Activated CD8-positive, alpha-beta memory T cell treated with anti-CD3 and anti-CD28 coated beads, Interleukin-2, amount 10 ng/mL, durations not matched to agents 7 days and 5 days (primary cell): Measurements from ENCODE around the gene MTRR. TPM values are rescaled to one million over a fixed set of nuclear protein-coding genes. Genes with fewer than 3 reads are reported as not detected.
A peak's percentile ranks its signal among the peaks of the same experiment; 100 is the strongest.

Source experiments
- ATAC-seq: fragments of 150-1000 bp; cut with Tn5 transposase; one replicate; pipeline ENCODE4 v1.10.0; 2021; ENCODE audit warnings: moderate library complexity
- CTCF ChIA-PET: fragments of 350-600 bp; sonication (Branson Sonifier 250); formaldehyde crosslinking; loops from one replicate; lab custom pipeline; 2021; ENCODE audit warnings: antibody characterized with exemption; lab: Charles Lee
- DNase-seq: peaks from one replicate; pipeline ENCODE4 v3.0.0-alpha.2; 2020
- H3K27ac Mint-ChIP-seq: one replicate; pipeline ENCODE4 v1.8.0; 2021; ENCODE audit warnings: mild to moderate bottlenecking, mixed read lengths
- H3K27me3 Mint-ChIP-seq: one replicate; pipeline ENCODE4 v1.8.0; 2021; ENCODE audit warnings: mixed read lengths
- H3K36me3 Mint-ChIP-seq: one replicate; pipeline ENCODE4 v1.8.0; 2021; ENCODE audit warnings: mild to moderate bottlenecking, mixed read lengths
- H3K4me1 Mint-ChIP-seq: one replicate; pipeline ENCODE4 v1.8.0; 2021; ENCODE audit warnings: mixed read lengths
- H3K4me3 Mint-ChIP-seq: one replicate; pipeline ENCODE4 v1.8.0; 2021; ENCODE audit warnings: mild to moderate bottlenecking, moderate library complexity, mixed read lengths
- H3K9me3 Mint-ChIP-seq: one replicate; pipeline ENCODE4 v1.8.0; 2022; ENCODE audit warnings: low read depth, mixed read lengths
- total RNA-seq, 2 experiments: library from RNA; stranded (reverse); gene quantifications; one replicate each; pipeline ENCODE4 v1.2.3, GENCODE V29; 2021

The MTRR gene
- total RNA-seq, 2 experiments from 2014 or later = 46.9 to 62.4 TPM

DNA sequence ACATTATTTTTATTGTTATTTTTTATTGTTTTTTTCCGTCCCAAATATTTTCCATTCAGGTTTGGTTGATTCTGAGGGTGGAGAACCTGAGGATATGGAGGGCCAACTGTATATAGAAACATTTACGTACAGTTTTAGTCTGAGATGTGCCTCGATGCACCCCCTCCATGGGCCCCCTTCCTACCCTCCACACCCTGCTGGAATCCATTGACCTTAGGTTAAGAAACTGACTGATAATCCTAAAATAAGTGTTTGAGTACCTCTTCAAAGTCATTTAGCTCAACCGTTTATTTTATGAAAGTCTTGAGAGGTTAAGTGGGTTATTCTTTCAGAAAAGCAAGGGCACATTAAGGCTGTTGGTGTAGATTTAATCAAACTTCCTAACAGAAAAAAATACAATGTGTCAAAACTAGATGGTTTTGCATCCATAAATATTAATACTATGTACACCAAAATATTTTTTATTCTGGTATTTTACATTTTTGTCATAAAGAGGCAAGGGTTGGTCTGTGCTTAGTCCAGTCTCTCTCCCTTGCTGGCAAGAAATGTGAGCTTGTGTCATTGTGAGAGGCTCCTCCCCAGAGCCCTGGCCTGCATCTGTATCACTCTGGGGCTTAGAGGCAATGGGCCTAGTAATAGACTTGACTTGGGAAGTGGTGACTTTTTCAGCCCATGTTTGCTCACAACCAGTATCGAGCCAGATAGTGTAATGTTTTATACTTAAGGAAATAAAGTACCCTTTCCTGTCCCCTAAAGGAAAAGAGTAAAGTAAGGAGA, 15.7 kb downstream of the MTRR start:
- DNase-seq (no peak), ATAC-seq (no peak)
- H3K9me3 Mint-ChIP-seq = no peaks in the 10 kb centered on the region
- H3K27ac Mint-ChIP-seq = no peak overlapping the region
- CTCF ChIA-PET = interaction anchor here (4.8 kb wide), 1 partner anchor 12 kb away, joined by 69 read pairs; the partner anchor contains the start of genes FASTKD3 and MTRR
- H3K4me3 Mint-ChIP-seq = no peak overlapping the region
- H3K4me1 Mint-ChIP-seq = peaks cover 8% of the 10 kb centered on the region
- H3K27me3 Mint-ChIP-seq = no peaks in the 10 kb centered on the region
- H3K36me3 Mint-ChIP-seq = peaks cover 58% of the 10 kb centered on the region

DNA sequence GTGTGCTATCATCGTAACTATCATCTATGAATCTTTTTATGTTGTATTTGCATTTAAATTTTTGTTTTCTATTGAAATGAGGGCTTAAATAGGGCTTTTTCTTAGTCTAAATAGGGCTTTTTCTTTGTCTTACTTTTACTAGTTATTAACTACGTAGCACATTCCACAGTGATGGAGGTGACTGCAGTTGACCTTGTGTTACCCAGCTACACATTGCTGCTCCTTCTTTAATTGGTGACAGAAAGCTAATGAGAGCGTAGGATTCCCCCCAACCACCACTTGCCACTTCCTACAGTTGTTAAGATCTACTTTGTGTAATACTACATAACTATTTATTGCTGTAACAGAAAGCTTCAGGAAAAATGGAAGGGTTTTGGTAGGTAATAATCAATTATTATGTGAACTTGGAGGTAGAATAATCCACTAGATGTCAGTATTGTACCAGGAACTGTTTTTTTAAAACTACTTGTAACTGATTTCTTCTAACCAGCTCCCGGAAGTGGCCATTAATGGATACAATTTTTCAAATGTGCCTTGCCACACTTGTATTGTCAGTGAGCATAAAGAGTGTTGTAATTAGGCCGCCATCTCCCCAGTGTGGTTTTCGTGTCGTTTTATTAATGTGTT, 18.0 kb downstream of the MTRR start:
- Mint-ChIP-seq H3K9me3 (no peaks in the 10 kb centered on the region), H3K4me3 (no peak overlapping the region), H3K27me3 (no peaks in the 10 kb centered on the region), H3K36me3 (peaks cover 49% of the 10 kb centered on the region), H3K4me1 (peaks cover 6% of the 10 kb centered on the region), H3K27ac (no peak overlapping the region)
- CTCF ChIA-PET = interaction anchor here (0.8 to 4.8 kb wide), 9 partner anchors 13 to 1320 kb away, joined by 3 to 69 read pairs (median 5); partner anchors contain the start of genes FASTKD3 and MTRR
- DNase-seq (no peak), ATAC-seq (no peak)

DNA sequence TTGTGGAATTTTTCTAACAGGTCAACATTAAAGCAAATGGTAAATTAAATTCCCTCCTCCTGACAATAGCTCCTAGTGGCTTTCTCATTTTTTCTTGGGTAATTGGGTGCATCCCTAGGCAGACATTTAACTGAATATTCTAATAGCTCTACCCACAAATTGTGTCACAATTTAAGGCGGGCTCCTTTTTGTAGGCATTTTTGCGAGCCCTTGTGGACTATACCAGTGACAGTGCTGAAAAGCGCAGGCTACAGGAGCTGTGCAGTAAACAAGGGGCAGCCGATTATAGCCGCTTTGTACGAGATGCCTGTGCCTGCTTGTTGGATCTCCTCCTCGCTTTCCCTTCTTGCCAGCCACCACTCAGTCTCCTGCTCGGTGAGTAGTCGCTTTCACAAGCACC, 20.0 kb downstream of the MTRR start:
- Mint-ChIP-seq H3K9me3 (no peaks in the 10 kb centered on the region), H3K27ac (no peak overlapping the region), H3K36me3 (peaks cover 52% of the 10 kb centered on the region), H3K4me1 (peaks cover 9% of the 10 kb centered on the region), H3K27me3 (no peaks in the 10 kb centered on the region), H3K4me3 (no peak overlapping the region)
- DNase-seq (no peak), ATAC-seq (no peak)
- CTCF ChIA-PET = interaction anchor here (1.0 kb wide), 1 partner anchor 19 kb away, joined by 3 read pairs; no protein-coding TSS in a partner anchor

DNA sequence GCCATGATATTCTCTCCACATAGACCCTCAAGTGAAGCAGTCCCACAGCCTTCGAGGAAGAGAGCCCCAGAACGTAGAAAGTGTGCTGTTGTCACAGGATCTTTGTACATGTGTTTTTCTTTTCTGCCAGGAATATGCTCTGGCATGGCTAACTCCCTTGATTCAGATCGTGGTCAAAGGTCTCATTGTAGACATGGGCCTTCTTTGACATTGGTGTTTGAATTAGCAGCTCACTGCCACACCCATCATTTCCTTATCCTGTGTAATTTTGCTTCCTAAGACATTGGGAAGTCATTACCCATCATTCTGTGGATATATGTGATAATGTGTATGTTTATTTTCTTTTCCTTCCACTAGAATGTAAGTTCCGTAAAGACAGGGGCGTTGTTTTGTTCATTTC, 25.5 kb downstream of the MTRR start:
- ATAC-seq = no peak

DNA sequence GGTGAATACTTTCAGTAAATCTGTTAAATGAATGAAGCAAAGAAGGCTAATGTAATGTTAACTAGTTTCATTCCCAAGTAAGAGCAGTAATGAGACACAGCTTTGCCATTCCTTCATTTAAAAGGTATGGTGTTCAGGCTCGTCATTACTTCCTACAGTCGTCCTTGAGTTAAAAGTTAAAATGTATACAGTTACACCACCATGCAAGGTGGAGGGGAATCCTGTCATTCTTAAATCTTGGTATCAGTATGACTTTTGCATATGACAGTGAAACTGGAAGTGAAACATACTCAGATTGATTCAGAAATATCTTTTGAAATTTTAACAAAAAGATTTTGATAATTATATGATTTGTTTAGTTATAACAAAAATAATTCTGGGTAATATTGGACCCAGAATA, 25.9 kb downstream of the MTRR start:
- CTCF ChIA-PET = no interaction called here
- Mint-ChIP-seq H3K9me3 (no peaks in the 10 kb centered on the region), H3K27me3 (no peaks in the 10 kb centered on the region), H3K4me3 (no peak overlapping the region), H3K36me3 (peaks cover 67% of the 10 kb centered on the region), H3K4me1 (peaks cover 16% of the 10 kb centered on the region), H3K27ac (peak overlapping the region; percentile 34)
- DNase-seq (no peak), ATAC-seq (peak; percentile 80)

More for the DNA sequence above, 25.5 kb downstream of the MTRR start:
- peaks cover 68% of the 10 kb centered on the region for H3K36me3 Mint-ChIP-seq
- H3K27ac Mint-ChIP-seq = peak overlapping the region; percentile 34
- peaks cover 16% of the 10 kb centered on the region for H3K4me1 Mint-ChIP-seq
- no peaks in the 10 kb centered on the region for H3K27me3 Mint-ChIP-seq
- CTCF ChIA-PET = no interaction called here
- H3K9me3 Mint-ChIP-seq = no peaks in the 10 kb centered on the region
- DNase-seq = no peak
- H3K4me3 Mint-ChIP-seq = no peak overlapping the region

DNA sequence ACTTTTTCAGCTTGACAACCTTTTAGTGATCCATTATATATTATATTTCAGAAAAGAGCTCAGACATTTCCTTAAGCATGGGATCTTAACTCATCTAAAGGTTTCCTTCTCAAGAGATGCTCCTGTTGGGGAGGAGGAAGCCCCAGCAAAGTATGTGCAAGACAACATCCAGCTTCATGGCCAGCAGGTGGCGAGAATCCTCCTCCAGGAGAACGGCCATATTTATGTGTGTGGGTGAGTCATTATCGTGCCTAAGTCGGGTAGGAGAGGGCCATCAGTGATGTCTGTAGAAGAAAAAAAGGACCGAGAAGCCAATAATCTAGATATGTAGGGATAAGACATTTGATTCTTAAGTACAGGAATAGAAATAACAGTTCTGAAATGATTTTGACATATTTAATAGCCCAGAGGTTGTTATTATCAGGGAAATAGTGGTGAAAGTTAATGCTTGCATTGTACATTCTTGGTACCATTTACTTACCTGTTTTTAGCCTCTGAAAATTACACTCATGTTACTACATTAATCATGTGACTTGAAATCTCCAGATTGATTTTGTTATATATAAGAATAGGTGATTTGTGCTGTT, 28.2 kb downstream of the MTRR start:
- peaks cover 16% of the 10 kb centered on the region for H3K4me1 Mint-ChIP-seq
- no peak for DNase-seq

DNA sequence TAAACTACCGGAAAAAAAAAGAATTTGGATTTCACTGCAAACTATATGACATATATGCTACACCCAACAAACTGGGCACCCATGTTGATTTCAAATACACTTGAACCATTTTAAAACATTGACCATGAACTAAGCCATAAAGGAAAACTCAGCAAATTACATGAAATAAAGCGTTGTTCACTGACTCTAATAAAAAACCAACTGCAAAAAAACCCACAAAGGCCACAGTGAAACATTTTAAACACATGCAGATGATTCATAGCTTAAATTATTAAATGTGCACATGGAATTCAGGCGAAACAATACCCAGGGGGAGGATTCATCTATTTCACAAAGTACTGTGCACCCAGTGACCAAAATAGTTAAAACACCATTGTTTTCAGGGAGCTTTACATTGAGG, 33.3 kb downstream of the MTRR start:
- Mint-ChIP-seq H3K4me3 (no peak overlapping the region), H3K9me3 (peaks cover 2% of the 10 kb centered on the region), H3K36me3 (peaks cover 69% of the 10 kb centered on the region), H3K27me3 (no peaks in the 10 kb centered on the region), H3K27ac (no peak overlapping the region), H3K4me1 (peaks cover 8% of the 10 kb centered on the region)
- no peak for ATAC-seq
- no peak for DNase-seq
- CTCF ChIA-PET = no interaction called here

More for the DNA sequence above, 28.2 kb downstream of the MTRR start:
- CTCF ChIA-PET = no interaction called here
- no peaks in the 10 kb centered on the region for H3K9me3 Mint-ChIP-seq
- H3K27ac Mint-ChIP-seq = no peak overlapping the region
- H3K27me3 Mint-ChIP-seq = no peaks in the 10 kb centered on the region
- H3K36me3 Mint-ChIP-seq = peaks cover 69% of the 10 kb centered on the region
- ATAC-seq = no peak
- no peak overlapping the region for H3K4me3 Mint-ChIP-seq

DNA sequence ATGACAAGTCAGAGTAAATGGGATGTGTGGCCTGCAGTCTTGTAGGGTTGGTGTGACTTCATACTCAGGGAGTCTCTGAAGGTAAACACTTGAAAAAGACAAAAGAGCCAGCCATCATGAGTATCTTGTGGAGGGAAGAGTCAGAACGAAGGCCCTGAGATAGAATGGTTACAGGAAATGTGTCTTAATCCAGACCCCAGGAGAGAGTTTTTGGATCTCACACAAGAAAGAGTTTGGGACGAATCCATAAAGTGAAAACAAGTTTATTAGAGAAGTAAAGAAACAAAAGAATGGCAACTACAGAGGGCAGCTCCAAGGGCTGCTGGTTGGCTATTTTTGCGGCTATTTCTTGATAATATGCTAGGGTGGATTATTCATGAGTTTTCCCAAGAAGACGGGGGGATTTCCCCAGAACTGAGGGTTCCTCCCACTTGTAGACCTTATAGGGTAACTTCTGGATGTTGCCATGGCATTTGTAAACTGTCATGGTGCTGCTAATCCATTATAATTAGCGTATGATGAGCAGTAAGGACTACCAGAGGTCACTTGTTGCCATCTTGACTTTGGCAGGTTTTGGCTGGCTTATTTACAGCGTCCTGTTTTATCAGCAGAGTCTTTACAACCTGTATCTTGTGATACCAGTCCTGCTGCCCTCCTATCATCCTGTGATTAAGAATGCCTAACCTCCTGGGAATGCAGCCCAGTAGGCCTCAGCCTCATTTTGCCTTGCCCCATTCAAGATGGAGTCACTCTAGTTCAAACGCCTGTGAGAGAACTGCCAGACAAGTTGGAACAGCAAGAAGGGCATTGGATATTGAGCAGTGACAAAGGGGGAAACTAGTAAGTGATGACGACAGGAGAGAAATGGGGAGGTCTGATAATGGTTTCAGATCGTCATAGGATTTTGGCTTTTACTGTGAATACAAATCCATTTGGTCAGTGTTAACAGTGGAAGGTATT, 34.0 kb downstream of the MTRR start:
- ATAC-seq (no peak), DNase-seq (no peak)
- peaks cover 8% of the 10 kb centered on the region for H3K4me1 Mint-ChIP-seq
- no peak overlapping the region for H3K27ac Mint-ChIP-seq
- peaks cover 3% of the 10 kb centered on the region for H3K9me3 Mint-ChIP-seq
- peaks cover 72% of the 10 kb centered on the region for H3K36me3 Mint-ChIP-seq
- CTCF ChIA-PET = no interaction called here
- H3K27me3 Mint-ChIP-seq = no peaks in the 10 kb centered on the region
- H3K4me3 Mint-ChIP-seq = no peak overlapping the region

DNA sequence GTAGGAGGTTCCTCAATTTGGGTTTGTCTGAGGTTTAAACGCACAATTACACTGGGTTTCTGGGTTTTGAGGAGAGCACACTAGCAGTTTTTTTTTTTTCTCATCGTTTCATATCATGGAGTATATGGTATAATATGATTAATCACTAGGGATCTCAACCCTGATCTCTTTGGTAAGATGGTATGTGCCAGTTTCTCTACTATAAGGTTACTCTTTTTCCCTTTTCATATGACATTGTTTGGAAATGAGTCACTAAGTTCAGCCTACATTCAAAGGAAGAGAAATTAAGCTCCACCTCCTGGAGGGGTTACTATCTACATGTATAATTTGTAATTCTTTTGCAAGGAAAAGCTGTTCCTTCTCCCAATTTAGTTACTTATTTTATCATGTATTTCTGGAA, 35.2 kb downstream of the MTRR start:
- peak; percentile 58 for ATAC-seq

DNA sequence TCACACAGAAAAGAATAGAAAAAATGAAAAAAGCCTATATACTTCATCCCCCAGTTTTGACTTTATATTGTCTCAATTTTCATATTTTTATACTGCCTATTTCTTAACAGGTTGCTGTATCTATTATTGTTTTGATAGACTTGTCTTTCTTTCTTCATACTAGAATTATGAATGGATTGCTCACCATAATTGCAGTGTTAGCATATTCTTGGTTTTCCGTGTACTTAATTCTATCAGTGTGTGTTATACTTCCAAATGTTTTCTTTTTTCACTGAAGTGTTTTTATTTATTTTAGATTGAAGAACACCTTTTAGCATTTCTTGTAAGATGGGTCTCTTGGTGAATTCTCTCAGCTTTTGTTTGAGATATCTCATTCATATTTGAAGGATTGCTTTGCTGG, 38.7 kb downstream of the MTRR start:
- CTCF ChIA-PET = no interaction called here
- Mint-ChIP-seq H3K9me3 (peaks cover 9% of the 10 kb centered on the region), H3K4me1 (peaks cover 8% of the 10 kb centered on the region)

More for the DNA sequence above, 35.2 kb downstream of the MTRR start:
- no peak for DNase-seq
- H3K27me3 Mint-ChIP-seq = no peaks in the 10 kb centered on the region
- CTCF ChIA-PET = no interaction called here
- peaks cover 7% of the 10 kb centered on the region for H3K9me3 Mint-ChIP-seq
- H3K27ac Mint-ChIP-seq = no peak overlapping the region
- peaks cover 72% of the 10 kb centered on the region for H3K36me3 Mint-ChIP-seq
- H3K4me3 Mint-ChIP-seq = no peak overlapping the region
- peaks cover 8% of the 10 kb centered on the region for H3K4me1 Mint-ChIP-seq

DNA sequence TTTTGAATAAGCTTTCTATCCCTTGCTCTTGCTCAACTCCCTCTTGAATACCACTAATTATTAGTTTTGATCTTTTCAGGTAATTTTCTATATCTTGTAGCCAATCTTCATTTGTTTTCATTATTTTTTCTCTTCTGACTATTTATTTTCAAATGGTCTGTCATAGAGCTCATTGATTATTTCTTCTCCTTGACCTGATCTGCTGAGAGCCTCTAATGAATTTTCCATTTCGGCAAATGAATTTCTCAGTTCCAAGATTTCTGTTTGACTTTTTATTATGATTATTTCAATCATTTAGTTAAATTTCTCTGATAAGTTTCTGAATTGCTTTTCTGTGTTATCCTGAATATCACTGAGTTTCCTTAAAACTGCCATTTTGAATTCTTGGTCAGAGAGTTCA, 39.4 kb downstream of the MTRR start:
- CTCF ChIA-PET = no interaction called here
- ATAC-seq (no peak), DNase-seq (no peak)
- Mint-ChIP-seq H3K36me3 (peaks cover 64% of the 10 kb centered on the region), H3K9me3 (peaks cover 9% of the 10 kb centered on the region), H3K4me3 (no peak overlapping the region), H3K4me1 (peaks cover 7% of the 10 kb centered on the region), H3K27me3 (no peaks in the 10 kb centered on the region), H3K27ac (no peak overlapping the region)

More for the DNA sequence above, 38.7 kb downstream of the MTRR start:
- ATAC-seq (no peak), DNase-seq (no peak)
- peaks cover 66% of the 10 kb centered on the region for H3K36me3 Mint-ChIP-seq
- H3K27ac Mint-ChIP-seq = no peak overlapping the region
- H3K27me3 Mint-ChIP-seq = no peaks in the 10 kb centered on the region
- H3K4me3 Mint-ChIP-seq = no peak overlapping the region

DNA sequence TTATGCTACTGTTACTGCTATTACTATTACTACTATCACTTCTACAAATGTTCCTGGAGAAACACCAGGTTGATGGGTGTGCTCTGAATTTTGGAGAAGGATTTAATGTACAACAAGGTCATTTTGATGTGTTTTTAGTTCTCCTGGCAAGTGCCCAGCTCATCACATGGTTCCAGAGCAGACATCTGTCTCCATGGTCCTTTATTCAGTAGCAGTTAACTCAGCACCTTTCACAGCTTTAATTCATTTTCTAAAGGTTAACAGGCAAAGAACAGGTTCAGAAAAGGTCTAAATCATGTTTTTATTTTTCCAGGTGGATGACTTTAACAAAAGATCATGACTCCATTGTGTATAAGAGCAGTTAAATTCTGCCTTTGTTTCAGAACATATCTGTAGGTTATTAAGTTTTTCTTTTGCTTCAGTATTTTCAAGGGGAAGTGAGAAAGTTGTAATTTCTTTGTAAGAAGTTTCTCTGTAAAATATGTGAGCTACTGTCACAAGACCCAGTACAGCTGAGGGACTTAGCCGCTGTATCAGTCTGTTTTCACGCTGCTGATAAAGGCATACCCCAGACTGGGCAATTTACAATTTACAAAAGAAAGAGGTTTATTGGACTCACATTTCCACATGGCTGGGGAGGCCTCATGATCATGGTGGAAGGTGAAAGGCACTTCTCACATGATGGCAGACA, 41.9 kb downstream of the MTRR start:
- H3K36me3 Mint-ChIP-seq = peaks cover 42% of the 10 kb centered on the region
- ATAC-seq = no peak
- no peak overlapping the region for H3K27ac Mint-ChIP-seq
- H3K9me3 Mint-ChIP-seq = peaks cover 9% of the 10 kb centered on the region
- no peak overlapping the region for H3K4me3 Mint-ChIP-seq
- no peak for DNase-seq
- H3K4me1 Mint-ChIP-seq = no peaks in the 10 kb centered on the region
- no peaks in the 10 kb centered on the region for H3K27me3 Mint-ChIP-seq
- CTCF ChIA-PET = interaction anchor here (1.1 kb wide), 2 partner anchors 18 to 24 kb away, joined by 3 to 5 read pairs; no protein-coding TSS in a partner anchor
